Body of pancreas (tissue), 4 donors: ENCODE measurements around the gene GRHL3.

ENCODE experiments used
- POLR2A ChIP-seq, 3 donors: fragments of 450-650 bp; IDR thresholded peaks; one replicate each; pipeline ENCODE4 v1.6.1; 2016; ENCODE audit warnings: antibody characterized with exemption in 3 of 3, mild to moderate bottlenecking in 2 of 3
- TF ChIP-seq, protein P1 (sequence below), 7 experiments: fragments of 450-650 bp in 4 of 7; fragments of 200-600 bp in 3 of 7; sonication (generic) in 3 of 7; IDR thresholded peaks; one replicate each; pipeline ENCODE4 v1.5.1; 2016 to 2019; ENCODE audit warnings: antibody characterized with exemption in 7 of 7

DNA sequence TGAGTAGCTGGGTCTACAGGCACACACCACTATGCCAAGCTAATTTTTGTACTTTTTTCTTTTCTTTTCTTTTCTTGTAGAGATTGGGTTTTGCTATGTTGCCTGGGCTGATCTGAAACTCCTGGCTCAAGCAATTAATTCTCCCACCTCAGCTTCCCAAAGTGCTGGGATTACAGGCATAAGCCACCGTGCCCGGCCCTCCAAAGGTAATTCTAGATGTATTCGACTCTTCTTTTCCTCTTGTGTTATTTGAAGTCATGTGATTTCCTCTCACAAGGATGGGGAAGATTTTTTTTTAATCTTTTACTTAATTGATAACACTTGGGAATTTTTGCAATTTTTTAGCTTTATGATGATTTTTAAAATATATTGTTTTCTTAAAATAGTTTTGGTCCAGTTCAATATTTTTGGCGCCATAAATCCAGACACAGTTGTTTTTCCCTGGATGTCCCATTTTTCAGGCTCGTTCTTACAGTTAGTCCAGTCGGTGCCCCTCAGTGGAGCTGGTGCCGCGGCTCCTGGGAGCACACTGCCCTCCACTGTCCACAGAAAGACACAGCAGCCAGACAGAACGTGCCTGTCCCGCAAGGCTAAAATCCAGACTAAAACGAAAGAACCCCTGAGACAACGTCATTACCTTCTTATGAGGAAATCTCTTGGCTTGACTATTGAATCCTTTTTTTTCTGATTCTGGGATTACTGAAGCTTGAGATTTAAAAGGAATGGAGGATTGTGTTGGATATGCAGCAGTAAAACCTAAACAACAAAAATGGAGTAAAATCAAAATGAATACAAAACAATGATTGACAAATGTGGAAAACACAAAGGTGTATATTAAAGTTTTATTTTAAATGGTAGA lies 72.0 kb downstream of the GRHL3 start:
- TF ChIP-seq, protein P1, sequence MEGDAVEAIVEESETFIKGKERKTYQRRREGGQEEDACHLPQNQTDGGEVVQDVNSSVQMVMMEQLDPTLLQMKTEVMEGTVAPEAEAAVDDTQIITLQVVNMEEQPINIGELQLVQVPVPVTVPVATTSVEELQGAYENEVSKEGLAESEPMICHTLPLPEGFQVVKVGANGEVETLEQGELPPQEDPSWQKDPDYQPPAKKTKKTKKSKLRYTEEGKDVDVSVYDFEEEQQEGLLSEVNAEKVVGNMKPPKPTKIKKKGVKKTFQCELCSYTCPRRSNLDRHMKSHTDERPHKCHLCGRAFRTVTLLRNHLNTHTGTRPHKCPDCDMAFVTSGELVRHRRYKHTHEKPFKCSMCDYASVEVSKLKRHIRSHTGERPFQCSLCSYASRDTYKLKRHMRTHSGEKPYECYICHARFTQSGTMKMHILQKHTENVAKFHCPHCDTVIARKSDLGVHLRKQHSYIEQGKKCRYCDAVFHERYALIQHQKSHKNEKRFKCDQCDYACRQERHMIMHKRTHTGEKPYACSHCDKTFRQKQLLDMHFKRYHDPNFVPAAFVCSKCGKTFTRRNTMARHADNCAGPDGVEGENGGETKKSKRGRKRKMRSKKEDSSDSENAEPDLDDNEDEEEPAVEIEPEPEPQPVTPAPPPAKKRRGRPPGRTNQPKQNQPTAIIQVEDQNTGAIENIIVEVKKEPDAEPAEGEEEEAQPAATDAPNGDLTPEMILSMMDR (IDR thresholded peaks at IDR 0.05), result peak; percentile 79 to 97 (median 92)
- TF ChIP-seq POLR2A (IDR thresholded peaks at IDR 0.05), result no peak
